Activated T-helper 17 cell treated with anti-CD3 and anti-CD28 coated beads, Interleukin-2, amount 50 U/mL, for 72 hours (primary cell): Measurements from ENCODE around the gene RBM4B. TPM values are rescaled to one million over a fixed set of nuclear protein-coding genes. Genes with fewer than 3 reads are reported as not detected.

Experiments used
- ATAC-seq: fragments of 150-1000 bp; cut with Tn5 transposase; replicated peaks from 2 replicates; pipeline ENCODE4 v1.10.0; 2021; ENCODE audit warnings: mild to moderate bottlenecking, moderate library complexity
- H3K27ac Mint-ChIP-seq: one replicate; pipeline ENCODE4 v1.8.0; 2022; ENCODE audit warnings: mixed read lengths
- H3K27me3 Mint-ChIP-seq: one replicate; pipeline ENCODE4 v1.8.0; 2022; ENCODE audit warnings: mixed read lengths
- H3K36me3 Mint-ChIP-seq: one replicate; pipeline ENCODE4 v1.8.0; 2022; ENCODE audit warnings: low read depth, mild to moderate bottlenecking, mixed read lengths
- H3K4me1 Mint-ChIP-seq: one replicate; pipeline ENCODE4 v1.8.0; 2022; ENCODE audit warnings: mixed read lengths
- H3K4me3 Mint-ChIP-seq: one replicate; pipeline ENCODE4 v1.8.0; 2022; ENCODE audit warnings: mild to moderate bottlenecking, mixed read lengths
- H3K9me3 Mint-ChIP-seq: one replicate; pipeline ENCODE4 v1.8.0; 2022; ENCODE audit warnings: mixed read lengths
- total RNA-seq, 2 donors: library from RNA; stranded (reverse); gene quantifications; one replicate each; pipeline ENCODE4 v1.2.3, GENCODE V29; 2022

The RBM4B gene
- total RNA-seq, 2 donors from 2014 or later: 23.6 to 31.4 TPM

DNA sequence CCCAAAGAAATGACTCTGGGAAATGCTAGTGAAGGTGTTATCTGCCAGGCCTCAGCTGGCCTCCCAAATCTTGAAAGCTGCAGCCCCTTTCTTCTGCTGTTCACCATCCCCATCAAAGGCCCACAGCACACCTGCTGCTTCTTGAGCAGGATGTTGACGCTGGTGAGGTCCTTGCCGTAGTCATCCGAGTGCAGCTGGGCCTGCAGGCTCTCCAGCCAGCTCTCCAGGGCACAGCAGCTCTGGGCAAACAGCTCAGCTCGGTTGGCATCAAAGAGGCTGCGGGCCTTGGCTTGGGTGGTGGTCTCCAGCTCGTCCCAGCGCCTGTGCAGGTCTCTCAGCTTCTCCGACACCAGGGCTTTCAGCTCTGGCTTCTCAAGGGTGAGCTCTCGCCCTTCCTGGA lies 18.5 kb upstream of the RBM4B start:
- H3K9me3 Mint-ChIP-seq: no peaks in the 10 kb centered on the region
- ATAC-seq: no peak
- H3K36me3 Mint-ChIP-seq: no peaks in the 10 kb centered on the region
- H3K4me3 Mint-ChIP-seq: no peak overlapping the region
- H3K27me3 Mint-ChIP-seq: no peaks in the 10 kb centered on the region
- H3K4me1 Mint-ChIP-seq: no peaks in the 10 kb centered on the region
- no peak overlapping the region for H3K27ac Mint-ChIP-seq

GRCh38 chr11:66694732-66695207 lies 17.1 kb upstream of the RBM4B start:
- Mint-ChIP-seq H3K9me3 (no peaks in the 10 kb centered on the region), H3K27me3 (no peaks in the 10 kb centered on the region), H3K27ac (no peak overlapping the region), H3K4me1 (no peaks in the 10 kb centered on the region), H3K36me3 (no peaks in the 10 kb centered on the region), H3K4me3 (no peak overlapping the region)
- ATAC-seq: peak; percentile 92

DNA sequence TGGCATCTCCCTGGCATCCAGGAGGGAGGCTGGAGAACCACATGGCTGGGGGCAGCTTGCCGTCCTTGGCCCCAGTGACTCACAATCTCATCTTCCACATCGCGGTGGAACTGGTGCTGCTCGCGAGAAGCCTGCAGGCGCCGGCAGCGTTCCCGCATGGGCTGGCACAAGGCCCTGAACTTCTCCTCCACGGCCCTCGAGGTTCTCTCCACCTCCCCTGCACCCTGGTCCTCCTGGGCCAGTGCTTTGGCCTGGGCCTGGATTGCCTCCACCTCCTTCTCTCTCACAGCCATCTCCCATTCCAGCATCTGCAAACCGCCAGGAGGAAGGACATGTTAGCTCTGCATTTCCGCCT lies 16.3 kb upstream of the RBM4B start:
- no peaks in the 10 kb centered on the region for H3K4me1 Mint-ChIP-seq
- no peaks in the 10 kb centered on the region for H3K9me3 Mint-ChIP-seq
- H3K4me3 Mint-ChIP-seq: no peak overlapping the region
- H3K27me3 Mint-ChIP-seq: no peaks in the 10 kb centered on the region
- H3K27ac Mint-ChIP-seq: no peak overlapping the region
- no peaks in the 10 kb centered on the region for H3K36me3 Mint-ChIP-seq
- ATAC-seq: no peak

DNA sequence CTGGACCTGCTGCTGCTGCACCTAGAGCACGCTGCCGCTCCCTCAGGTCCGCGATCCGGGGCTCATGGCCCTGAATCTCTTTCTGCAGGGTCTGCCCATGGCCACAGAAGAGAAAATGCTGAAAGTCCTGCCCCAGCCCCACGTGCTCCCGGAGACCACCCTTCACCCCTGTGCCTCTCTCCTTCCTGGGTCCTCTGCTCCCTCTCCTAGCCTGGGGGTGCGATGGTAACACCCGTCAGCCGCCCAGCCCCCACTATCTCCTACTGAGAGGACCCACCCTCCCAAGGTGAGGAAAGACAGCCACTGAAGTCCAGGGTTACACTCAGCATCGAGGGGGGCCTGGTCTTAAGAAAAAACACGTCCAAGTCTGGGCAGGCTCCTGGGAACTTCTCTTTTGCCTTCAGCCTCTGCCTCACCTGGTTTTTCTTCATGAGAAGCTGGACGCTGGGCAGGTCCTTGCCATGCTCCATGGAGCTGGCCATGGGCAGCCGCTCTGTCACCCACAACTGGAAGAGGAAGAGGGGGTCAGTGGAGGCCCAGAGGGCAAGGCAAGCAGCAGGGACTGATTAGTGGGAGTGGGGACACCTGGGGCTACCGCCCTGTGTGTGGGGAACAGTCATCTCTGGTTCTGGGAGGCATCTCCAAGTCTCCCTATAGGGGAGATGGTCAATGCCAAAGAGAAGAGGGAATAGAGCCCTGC lies 15.8 kb upstream of the RBM4B start:
- no peak overlapping the region for H3K27ac Mint-ChIP-seq
- H3K9me3 Mint-ChIP-seq: no peaks in the 10 kb centered on the region
- no peak overlapping the region for H3K4me3 Mint-ChIP-seq
- no peaks in the 10 kb centered on the region for H3K4me1 Mint-ChIP-seq
- H3K36me3 Mint-ChIP-seq: no peaks in the 10 kb centered on the region
- ATAC-seq: no peak
- H3K27me3 Mint-ChIP-seq: no peaks in the 10 kb centered on the region

DNA sequence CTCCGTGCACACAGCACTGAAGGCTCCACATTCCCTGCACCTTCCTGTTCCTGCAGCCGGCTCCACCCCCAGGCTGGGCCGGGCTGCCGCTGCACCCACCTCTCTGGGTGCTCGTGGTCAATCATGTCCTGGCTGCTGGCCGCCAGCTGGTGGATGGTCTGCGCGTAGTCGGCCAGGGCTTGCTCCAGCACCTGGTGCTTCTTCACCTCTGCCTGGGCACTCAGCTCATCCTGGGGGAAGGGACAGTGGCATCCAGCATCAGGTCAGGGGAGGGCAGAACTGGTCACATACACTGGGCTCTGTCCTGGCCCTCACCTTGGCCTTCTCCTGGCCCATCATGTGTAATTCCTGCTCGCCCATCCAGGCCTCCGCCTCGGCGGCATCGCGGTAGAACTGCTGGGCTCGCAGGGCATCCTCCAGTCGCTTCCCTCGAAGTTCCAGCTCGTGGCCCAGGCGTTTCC lies 15.2 kb upstream of the RBM4B start:
- Mint-ChIP-seq H3K4me3 (no peak overlapping the region), H3K27ac (no peak overlapping the region)

GRCh38 chr11:66692446-66692845 lies 14.8 kb upstream of the RBM4B start:
- no peak overlapping the region for H3K27ac Mint-ChIP-seq
- no peaks in the 10 kb centered on the region for H3K27me3 Mint-ChIP-seq
- no peaks in the 10 kb centered on the region for H3K36me3 Mint-ChIP-seq
- H3K9me3 Mint-ChIP-seq: no peaks in the 10 kb centered on the region
- no peaks in the 10 kb centered on the region for H3K4me1 Mint-ChIP-seq
- no peak overlapping the region for H3K4me3 Mint-ChIP-seq
- ATAC-seq: no peak

More for the DNA sequence above, 15.2 kb upstream of the RBM4B start:
- ATAC-seq: no peak
- H3K4me1 Mint-ChIP-seq: no peaks in the 10 kb centered on the region
- H3K27me3 Mint-ChIP-seq: no peaks in the 10 kb centered on the region
- H3K36me3 Mint-ChIP-seq: no peaks in the 10 kb centered on the region
- H3K9me3 Mint-ChIP-seq: no peaks in the 10 kb centered on the region

- ATAC-seq: no peak
- H3K4me3 Mint-ChIP-seq: no peak overlapping the region
- no peak overlapping the region for H3K27ac Mint-ChIP-seq
- no peaks in the 10 kb centered on the region for H3K27me3 Mint-ChIP-seq
- H3K9me3 Mint-ChIP-seq: no peaks in the 10 kb centered on the region
- no peaks in the 10 kb centered on the region for H3K36me3 Mint-ChIP-seq
- H3K4me1 Mint-ChIP-seq: no peaks in the 10 kb centered on the region
Measured at GRCh38 chr11:66691311-66691980, 13.8 kb upstream of the RBM4B start.

- Mint-ChIP-seq H3K9me3 (no peaks in the 10 kb centered on the region), H3K27me3 (no peaks in the 10 kb centered on the region), H3K4me1 (no peaks in the 10 kb centered on the region), H3K27ac (no peak overlapping the region), H3K4me3 (no peak overlapping the region), H3K36me3 (no peaks in the 10 kb centered on the region)
- no peak for ATAC-seq
Measured at GRCh38 chr11:66689661-66690590, 12.2 kb upstream of the RBM4B start.

DNA sequence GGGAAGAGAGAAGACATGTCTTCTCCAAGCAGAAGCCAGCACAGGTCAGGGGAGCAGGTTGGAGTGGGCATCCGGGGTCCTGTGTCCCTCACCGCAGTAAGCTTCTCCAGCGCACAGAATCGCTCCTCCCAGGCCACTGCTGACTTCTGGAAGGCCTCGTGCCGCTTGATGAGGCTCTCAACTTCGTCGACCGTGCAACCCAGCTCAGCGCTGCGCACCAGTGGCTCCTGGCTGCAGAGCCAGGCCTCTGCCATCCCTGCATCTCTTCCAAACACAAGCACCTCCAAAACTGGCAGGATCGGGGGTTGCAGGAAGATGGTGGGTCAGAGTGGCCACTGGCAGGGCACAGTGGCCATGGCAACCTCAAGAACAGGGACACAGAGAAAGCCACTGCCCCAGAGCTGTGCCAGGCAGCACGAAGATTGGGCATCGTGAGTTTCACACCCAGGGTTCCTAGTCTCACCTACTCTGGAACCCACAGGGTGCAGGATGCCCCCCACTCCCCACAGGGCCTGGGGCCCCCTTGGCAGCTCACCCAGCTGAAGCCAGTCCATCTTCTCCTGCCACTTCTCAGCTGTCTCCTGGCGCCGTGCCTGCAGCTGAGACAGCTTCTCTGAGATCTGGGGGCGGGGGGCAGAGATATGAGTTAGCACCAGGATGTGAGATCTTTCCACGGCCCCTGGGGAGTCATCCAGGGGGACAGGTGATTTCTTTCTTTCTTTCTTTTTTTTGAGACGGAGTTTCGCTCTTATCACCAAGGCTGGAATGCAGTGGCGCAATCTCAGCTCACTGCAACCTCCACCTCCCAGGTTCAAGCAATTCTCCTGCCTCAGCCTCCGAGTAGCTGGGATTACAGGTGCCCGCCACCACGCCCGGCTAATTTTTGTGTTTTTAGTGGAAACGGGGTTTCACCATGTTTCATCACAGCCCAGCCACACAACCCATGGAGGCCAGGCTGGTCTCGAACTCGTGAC lies 11.2 kb upstream of the RBM4B start:
- Mint-ChIP-seq H3K4me1 (no peaks in the 10 kb centered on the region), H3K27me3 (no peaks in the 10 kb centered on the region), H3K36me3 (no peaks in the 10 kb centered on the region), H3K4me3 (no peak overlapping the region), H3K9me3 (no peaks in the 10 kb centered on the region), H3K27ac (no peak overlapping the region)
- no peak for ATAC-seq

DNA sequence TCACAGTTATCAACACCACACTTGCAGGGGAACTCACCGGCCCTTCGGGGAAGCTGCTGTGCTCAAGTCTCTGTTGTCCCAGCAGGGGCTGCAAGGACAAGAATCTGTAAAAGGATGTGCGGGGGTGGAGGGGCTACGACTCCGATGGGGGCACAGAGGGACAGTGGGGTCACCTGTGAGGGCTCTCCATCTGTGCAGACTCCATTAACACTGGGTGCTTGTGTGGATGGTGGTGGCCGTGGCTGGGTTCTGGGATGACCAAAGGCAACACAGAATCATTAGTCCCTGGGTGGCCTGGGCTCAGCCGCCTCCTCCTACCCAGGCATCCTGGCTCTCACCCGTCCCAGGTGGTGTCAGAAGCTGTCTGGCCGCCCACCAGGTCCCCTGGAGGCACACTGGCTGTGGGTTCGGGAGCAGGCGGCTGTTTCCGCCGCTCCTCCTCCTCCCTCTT lies 10.2 kb upstream of the RBM4B start:
- no peak overlapping the region for H3K27ac Mint-ChIP-seq
- H3K27me3 Mint-ChIP-seq: no peaks in the 10 kb centered on the region
- H3K36me3 Mint-ChIP-seq: no peaks in the 10 kb centered on the region
- no peaks in the 10 kb centered on the region for H3K4me1 Mint-ChIP-seq
- no peak overlapping the region for H3K4me3 Mint-ChIP-seq
- H3K9me3 Mint-ChIP-seq: no peaks in the 10 kb centered on the region
- ATAC-seq: no peak

- Mint-ChIP-seq H3K9me3 (no peaks in the 10 kb centered on the region), H3K27me3 (no peaks in the 10 kb centered on the region), H3K4me1 (no peaks in the 10 kb centered on the region), H3K36me3 (no peaks in the 10 kb centered on the region), H3K27ac (no peak overlapping the region), H3K4me3 (no peak overlapping the region)
- no peak for ATAC-seq
Measured at GRCh38 chr11:66686801-66687750, 9.4 kb upstream of the RBM4B start.

DNA sequence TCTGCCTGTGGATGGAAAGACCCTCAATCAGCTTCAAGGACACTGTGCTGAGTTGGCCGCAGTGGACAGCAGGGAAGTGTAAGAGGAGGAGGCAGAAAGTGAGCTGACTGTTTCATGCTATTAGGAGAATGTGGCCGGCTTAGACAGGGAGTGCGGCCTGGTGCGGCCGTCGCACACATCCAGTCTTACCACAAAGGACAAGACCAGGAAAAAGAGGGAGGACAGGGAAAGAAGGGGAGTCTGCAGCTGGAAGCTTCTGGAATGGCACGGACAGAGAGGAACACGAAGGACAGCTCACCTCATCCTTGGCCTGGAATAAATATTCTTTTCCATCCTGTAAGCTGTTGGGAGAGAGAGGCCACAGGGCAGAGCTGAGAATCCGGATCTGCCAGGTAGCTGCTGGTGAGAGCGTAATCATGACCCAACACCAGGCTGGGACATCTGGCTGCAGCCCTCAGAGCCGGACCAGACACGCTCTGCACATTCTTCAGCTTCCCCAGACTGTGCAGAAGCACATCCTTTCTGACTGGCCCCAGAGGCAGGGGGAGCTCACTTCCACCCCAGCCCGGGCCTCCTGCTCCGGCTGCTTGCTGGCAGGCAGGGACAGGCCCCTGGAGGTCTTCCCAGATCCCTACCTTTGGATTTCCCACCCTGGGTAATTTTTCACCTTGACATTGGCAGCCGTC lies 8.6 kb upstream of the RBM4B start:
- Mint-ChIP-seq H3K4me1 (no peaks in the 10 kb centered on the region), H3K27ac (no peak overlapping the region), H3K27me3 (no peaks in the 10 kb centered on the region), H3K36me3 (no peaks in the 10 kb centered on the region), H3K9me3 (no peaks in the 10 kb centered on the region), H3K4me3 (no peak overlapping the region)
- no peak for ATAC-seq
